Astrocyte of the hippocampus (primary cell): ENCODE data around the gene CDYL2.

Experiments used
- DNase-seq: peaks from one replicate; pipeline ENCODE4 v3.0.0; 2011; ENCODE audit warnings: low read depth, low spot score

CDYL2 gene

DNA sequence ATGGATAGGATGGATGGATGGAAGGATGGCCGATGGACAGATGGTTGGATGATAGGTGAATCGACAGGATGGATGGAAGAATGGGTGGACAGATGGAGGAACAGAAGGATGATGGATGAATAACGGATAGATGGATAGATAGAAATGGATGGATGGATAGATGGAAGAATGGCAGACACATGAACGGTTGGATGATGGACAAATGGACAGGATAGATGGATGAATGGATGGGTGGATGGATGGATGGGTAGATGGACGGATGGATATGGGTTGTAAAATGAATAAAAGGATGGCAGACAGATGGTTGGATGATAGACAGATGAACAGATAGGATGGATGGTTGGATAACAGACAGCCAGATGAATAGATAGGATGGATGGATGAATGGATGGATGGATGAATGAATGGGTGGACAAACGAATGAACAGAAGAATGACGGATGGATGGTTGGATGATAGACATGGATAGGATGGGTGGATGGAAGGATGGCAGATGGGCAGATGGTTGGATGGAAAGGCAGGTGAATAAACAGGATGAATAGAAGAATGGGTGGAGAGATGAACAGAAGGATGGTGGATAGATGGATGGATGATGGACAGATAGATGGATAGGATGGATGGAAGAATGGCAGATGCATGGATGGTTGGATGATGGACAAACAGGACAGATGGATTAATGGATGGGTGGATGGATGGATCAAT is 207.7 kb downstream of the CDYL2 start:
- no peak for DNase-seq

DNA sequence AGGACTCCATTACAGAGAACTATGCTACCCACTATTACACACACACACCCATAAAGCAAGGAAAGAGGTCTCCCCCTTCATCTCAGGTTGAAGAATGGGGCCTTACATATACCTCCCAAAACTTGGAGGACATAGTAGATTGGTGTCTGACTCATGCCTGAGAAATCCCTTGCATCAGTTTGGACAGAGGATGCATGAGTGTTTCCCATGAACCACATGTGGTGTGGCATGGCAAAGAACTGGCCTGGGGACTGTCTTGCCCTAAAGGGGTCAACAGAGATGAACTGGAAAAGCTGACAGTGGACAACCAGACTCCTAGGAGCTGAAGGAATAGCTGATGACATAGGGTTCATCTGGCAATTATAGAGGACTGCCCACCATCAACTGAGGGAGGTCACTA is 209.6 kb downstream of the CDYL2 start:
- no peak for DNase-seq

DNA sequence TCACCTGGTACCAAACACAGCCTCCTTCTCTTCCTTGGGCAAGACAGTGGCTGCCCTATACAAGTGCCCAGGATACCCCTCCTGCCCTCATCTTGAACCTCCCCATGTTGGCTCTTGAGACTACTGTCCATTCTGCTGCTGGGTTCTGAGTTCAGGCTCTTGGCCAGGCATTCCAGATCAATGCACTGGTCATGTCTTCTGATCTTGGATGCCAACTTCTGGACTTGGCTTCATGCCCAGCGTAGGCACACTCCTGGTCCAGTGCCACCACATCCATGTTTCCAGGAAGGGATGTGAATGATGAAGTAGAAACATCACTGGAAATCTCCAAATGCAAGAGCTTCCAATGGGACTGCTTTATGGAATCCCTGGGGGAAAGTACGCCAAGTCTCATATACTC is 212.1 kb downstream of the CDYL2 start:
- DNase-seq: no peak

DNA sequence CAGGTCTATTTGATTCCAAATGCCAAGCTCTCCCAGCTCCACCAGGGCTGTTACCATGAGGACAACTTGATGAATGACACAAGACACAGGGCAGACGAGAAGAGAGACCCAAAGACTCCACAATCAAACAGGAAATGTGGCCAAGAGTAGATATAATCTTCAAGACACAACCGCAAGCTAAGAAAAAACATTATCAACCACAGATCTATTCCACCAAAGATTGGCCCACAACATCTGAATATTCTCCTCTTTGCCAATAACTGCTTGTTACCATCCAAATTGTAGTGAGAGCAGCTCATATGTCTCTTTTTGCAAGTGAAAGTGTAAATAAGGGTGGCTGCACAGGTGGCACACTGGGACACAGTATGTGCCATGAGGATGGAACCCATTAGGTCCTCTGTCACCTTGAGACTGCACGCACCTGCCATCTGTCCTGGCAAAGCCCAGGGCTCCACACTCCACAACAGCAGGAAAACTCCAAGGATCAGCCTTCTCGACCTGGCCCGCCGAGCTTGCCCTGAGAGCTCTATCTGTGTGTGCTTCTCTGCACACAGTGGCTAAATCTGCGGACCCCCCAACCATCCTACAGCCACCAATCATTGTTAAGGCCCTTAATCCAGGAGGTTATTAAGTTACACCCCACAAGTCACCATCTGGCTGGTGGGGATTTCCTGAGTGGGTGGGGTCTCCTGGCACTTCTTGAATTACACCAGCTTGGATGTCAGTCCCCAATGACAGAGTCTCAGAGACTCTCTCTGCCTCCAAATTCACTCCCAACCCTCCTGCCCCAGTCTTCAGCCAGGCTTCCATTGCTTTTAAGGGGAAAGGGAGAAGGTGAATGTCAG is 213.1 kb downstream of the CDYL2 start:
- DNase-seq: no peak

DNA sequence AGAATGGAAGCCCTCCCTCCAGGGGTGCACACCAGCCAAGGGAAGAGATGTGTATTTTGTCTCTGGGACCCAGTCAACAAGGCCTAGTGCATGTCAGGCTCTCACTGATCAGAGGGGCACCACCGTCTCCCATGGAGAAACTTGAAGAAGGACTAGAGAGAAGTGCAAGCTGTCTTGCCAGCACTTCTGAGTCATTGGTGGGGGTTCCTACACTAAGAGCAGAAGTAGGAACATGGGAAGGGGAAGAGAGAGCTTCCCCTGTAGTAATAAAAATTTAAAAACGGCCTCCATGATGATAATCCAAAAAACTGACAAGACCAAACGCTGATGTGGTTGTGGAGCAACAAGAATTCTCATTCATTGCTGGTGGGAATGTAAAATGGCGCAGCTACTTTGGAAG is 217.3 kb downstream of the CDYL2 start:
- no peak for DNase-seq

DNA sequence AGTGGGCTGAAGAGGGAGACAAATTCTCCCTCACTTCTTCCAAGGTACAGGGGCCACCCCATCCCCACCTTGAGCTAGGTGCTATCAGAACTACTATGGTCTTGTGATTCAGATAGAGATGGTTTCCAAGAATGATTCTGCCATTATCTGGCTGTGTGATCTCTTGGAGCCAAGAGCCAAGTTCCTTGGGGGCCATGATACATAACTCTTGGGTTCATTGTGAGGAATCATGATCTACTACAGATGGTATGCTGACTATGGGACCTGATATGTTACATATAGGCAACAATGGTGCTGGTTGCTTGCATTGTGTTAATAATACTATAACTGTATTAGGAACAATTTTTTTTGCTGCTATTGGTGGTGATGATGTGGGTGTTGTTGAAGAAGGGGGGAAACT is 217.9 kb downstream of the CDYL2 start:
- DNase-seq: no peak

DNA sequence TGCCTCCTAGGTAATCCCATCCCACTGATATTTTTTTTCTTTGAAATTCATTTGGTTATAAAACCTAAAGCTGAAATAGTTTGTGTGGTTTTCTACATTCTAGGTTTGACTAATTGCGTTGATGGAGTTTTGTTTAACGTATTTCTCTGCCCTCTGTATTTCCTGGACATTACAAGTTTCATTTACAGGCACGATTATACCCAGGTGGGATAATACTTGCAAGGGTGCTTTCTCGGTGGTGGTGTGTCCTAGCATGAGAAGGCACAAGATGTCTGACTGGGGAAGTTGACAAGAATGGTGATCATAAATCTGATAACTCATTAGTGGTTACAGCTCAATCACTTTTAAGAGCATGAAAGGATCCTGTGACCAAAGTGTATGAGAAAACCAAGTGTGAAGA is 218.6 kb downstream of the CDYL2 start:
- no peak for DNase-seq

DNA sequence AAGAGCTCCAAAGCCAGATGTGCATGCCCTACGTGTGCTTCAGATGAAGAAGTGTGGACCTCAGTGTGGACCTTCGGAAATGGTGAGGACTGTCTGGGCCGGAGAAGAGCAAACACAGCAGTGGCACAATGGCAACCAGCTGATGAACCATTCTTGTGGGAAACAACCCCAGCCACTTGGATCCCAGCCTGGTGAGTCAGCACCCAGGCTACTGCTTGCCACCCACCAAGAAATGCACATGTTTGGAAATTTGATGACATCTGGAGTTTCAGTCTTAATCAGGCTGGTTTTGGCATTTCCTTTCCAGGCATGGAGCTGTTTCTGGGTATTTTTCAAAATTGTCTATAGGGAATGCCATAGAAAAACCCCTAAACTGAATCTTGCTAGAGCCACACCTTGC is 220.9 kb downstream of the CDYL2 start:
- DNase-seq: peak; percentile 56

DNA sequence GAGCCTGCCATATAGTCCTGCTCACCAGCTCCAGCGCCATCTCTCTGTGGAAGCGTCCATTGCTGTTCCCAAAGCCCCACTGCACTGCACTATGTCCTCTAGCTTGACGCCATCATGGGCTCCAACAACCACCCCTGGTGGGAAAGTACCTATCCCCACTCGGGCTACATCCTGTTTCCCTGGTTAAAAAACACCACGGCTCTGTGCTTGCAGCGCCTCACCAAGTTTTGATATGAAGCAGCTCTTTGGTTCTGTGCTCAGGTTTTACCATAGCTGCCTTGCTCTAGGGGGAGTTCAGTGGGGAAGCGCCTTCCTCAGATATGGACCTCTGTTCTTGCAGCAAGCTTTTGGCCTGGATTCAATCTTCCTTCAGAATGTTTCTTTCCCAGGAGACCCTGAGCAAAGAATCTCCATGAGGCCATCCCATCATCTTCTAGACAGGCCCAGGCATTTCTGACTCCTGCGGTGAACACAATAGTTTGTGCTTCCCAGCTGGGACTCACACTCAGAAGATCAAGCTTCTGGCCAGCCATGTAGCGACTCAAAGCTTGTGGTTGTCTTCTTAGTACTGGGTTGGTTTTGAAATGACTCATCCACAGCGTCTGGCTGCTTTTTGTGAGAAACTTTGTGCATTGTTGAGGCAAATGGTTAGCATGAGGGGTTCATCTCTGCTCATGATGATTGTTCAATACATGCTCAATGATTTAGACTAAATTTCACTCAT is 224.1 kb downstream of the CDYL2 start:
- peak; percentile 27 for DNase-seq

DNA sequence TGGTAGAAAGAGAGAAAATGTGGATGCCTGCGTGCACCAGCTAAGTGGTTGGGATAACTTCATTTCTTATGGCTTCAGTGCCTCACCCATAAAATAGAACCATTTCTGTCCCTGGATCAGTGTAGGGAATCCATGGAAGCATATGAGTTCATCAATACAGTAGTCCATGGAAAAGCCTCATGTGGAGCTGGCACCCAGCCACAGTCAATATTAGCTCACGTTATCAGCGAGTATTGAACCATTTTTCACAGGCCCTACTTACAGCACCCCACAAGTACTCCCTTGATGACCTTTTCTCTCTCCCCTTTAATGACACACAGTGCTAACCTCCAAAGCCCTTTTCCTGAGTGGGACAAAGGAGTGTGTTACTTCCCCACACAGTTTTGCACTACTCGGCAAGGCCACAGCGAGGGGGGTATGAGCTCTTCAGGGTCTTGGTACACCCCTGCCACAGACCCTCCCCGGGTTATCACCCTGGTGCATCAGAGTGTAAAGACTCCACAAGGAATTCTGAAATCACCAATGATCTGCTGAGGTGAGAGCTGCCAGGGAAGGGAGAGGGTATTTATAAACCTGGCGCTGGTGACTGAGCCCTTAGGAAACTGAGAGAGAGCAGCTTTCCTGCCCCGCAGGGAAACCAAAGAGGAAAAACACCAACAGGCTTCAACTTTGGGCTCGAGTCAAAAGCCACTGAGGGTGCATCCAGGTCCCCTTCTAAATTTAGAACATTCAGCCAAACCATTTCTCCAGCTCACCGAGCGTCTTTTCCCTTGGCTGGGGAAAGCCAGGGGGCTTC is 226.7 kb downstream of the CDYL2 start:
- no peak for DNase-seq

DNA sequence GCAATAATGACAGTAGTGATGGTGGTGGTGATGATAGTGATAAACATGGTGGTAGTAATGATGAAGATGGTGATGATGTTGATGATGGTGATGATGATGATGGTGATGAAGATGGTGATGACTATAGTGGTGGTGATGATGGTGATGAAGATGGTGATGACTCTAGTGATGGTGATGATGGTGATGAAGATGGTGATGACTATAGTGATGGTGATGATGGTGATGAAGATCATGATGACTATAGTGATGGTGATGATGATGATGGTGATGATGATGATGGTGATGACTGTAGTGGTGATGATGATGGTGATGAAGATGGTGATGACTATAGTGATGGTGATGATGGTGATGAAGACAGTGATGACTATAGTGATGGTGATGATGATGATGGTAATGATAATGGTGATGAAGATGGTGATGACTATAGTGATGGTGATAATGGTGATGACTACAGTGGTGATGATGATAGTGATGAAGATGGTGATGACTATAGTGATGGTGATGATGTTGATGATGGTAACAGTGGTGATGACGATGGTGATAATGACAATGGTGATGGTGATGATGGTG is 228.0 kb downstream of the CDYL2 start:
- DNase-seq: no peak

DNA sequence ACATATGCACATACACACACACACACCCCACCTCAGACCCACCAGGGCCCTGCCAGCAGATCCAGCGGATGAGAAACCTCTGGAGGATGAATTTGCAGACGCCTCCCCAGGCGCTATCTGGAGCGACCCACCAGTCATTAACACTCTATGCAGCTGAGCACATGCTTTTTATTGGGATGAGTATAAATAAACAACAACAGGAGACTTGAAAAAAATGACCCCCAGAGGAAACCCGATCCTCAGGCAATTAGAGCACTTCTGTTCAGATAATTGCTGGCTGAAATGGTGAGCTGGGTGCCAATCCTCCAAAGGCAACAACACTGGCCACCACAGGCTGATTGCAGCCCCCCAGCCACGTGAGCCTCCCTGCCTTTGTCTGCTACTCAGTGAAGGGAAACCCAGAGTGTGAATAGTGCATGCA is 230.7 kb downstream of the CDYL2 start:
- DNase-seq: no peak

DNA sequence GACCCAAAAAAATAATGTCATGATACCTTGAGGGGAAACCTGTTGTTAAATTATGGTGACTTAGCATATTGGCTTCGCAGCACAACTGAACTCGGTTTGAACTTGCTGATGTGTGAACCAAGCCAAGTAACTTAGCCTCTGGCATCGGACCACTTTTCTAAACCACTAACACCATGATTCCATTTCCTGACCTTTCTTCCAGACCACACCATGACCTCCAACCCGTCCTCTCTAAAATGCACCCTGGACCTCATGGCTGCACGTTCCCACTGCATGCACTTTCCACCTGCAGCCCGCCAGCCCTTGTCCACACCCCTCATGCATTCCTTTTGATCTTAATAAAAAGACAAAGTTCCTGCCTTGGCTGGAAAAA is 234.3 kb downstream of the CDYL2 start:
- peak; percentile 10 for DNase-seq

DNA sequence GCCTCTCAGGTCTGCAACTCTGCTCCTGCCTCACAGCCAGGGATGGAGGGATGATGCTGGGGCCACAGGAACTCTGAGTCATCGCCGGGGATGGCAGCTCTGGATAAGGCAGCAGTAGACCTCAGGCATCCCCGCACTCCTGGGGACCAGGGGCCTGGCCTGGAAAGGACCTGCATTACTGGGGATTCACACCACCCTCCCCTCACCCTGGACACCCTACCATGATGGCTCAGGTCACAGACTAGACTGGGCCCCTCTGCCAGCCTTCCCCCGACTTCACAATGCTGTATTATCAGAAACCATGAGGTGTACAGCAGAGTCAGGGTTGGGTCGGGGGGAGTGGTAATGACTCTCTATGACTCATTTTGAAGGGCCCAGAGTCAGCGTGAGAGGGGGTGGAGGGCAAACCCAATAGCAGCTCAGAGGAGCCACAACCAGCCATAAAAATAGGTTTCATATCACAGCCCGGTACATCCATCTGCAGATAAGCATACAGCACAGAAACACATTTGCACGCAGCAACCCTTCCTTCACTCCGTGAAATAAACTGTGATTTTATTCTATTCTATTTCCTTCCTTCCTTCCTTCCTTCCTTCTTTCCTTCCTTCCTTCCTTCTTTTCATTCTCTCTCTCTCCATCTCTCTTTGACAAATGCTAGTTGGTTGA is 234.8 kb downstream of the CDYL2 start:
- DNase-seq: peak; percentile 35

DNA sequence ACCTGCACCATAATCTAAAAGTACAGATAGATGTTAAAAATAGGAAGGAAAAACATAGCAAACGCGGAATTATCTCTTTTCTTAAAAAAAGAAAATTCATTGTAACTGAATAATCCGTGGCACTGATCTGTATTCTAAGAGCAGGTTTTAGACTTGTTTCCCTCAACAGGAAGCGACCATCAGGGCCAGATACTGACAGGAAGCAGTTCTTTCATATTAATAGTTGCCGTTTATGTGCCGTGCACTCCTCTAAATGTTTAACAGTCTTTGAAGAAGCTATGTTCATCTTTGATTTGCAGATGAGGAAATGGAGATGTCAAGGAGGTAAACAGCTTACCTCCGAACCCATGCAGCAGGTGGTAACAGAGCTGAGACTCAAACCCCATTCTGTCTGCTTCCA is 240.0 kb downstream of the CDYL2 start:
- no peak for DNase-seq

DNA sequence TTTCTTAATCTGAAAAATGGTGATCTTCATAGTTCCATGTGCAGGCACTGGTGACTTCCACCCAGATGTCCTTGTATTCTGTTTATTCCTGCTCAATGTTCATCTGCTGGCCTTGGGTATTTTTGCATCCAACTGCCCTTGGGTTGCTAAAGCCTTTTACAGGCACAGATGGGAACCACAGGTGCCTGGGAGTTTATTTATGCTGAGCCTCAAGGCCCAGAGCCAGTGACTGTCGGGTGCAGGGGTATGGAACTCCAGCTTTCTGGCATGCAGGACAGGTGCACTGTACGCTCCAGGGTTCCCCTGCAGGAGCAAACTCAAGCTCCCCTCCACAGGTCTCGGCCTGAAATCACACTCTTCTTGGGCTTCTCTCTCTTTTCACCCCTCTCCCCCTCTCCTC is 241.3 kb downstream of the CDYL2 start:
- DNase-seq: no peak

DNA sequence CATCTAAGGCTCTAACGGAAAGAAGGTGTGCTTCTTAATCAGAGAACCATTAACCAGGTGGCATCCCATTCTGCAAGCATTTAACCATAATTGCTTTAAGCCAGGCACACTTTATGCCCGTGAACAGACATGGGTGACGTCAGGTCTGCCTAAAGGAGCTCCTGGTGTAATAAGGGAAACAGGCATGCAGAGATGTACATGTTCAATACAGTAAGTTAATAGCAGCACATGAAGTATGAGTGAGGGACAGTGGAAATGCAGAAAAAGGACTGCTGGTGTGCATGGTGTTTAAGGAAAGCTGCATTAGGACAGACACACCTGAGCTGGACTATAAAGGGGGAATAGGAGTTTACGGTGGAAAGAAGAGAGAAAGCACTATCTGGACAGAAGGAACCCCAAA is 245.0 kb downstream of the CDYL2 start:
- DNase-seq: no peak

DNA sequence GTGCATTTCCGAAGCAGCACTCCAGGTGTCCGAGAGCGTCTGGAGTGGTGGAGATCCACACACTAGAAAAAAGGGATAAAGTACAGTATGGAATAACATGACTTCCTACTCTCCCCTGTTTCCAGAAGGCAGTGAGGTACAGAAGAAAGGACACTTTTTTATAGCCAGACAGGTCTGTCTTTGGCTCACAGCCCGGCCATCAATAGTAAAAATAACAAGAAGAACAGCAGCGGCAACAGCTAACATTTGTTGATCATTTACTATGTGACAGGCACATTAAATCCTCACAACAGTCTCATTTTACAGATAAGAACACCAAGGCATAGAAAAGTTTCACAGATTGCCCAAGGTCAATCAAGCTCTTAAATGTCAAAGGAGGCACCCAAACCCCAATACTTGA is 247.4 kb downstream of the CDYL2 start:
- DNase-seq: no peak

DNA sequence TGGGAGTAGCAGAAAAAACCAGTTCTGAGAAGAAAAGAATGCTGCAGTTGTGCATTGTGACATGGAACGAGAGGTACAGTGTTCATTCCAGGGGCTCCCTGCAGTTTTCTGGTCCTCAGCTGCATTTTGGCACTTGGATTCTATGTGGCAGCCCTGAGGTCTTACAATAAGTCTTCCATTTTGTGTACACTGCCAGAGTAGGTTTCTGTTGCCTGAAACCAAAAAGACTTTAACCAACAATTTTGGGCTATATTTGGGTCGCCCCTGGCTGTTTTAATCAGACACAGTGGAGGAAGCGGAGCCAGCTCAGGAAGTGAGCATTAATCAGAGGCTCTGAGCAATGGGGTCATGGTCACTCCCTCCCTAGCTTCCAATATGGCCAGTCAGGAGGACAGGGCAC is 247.9 kb downstream of the CDYL2 start:
- no peak for DNase-seq

DNA sequence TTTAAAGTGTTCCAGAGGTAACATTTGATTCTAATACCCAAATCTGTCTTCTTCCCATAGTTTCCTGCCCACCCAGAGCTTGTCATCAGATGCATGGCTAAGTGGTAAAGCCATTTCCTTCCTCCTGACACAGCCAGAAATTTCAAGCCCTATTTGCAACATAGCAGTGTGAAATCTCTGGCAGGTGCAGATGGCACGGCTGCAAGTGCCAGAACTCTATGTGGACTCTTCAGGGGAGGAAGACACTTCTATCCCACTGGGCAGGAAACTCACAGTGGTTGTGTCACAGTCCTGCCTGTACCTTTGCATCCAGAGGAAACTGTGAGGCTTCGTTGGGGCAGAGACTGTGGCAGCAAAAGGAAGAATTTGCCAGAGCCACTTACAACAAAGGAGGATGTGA is 250.4 kb downstream of the CDYL2 start:
- no peak for DNase-seq

DNA sequence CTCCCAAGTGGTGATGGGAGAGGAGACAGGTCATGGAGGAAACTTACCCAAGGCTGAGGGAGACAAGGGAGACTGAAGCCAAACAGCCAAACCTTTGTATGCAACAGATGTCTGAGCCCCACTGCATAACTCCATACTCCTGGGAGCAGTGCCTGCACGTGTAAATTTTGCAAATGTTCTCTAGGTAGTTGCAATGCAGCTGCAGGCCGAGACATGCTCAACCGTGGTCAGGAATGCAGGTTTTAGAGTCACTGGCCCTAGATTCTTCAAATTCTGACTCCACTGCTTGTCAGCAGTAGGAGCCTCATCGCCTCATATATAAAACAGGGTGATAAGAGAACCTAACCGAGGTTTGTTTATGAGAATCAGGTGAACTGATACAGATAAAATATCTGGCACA is 252.1 kb downstream of the CDYL2 start:
- no peak for DNase-seq
